PC-9 (cell line): Measurements from ENCODE around the gene RC3H1. TPM values are rescaled to one million over a fixed set of nuclear protein-coding genes. Genes with fewer than 3 reads are reported as not detected.

Experiments
- BruUV-seq: library from RNA; stranded (reverse); fragments of 400-500 nt; replicated peaks from 2 replicates; lab custom pipeline; 2021; lab: Mats Ljungman, UMichigan
- CTCF ChIA-PET: fragments of 300-600 bp; sonication (Branson Sonifier 250); formaldehyde crosslinking; loops from one replicate; lab custom pipeline; 2022; ENCODE audit warnings: antibody characterized with exemption; lab: Charles Lee
- POLR2A ChIA-PET: fragments of 300-600 bp; sonication (Branson Sonifier 250); formaldehyde crosslinking; loops from one replicate; lab custom pipeline; 2022; ENCODE audit warnings: antibody characterized with exemption; ENCODE audit not compliant: unreplicated experiment; lab: Charles Lee
- DNase-seq, 2 experiments: peaks; one replicate each; pipeline versions ENCODE4 v3.0.0 to v3.0.0-alpha.2; 2015 to 2022; ENCODE audit warnings: mixed read lengths in 1 of 2
- H2AFZ ChIP-seq: fragments of 200-600 bp; sonication (generic); 2 replicates; pipeline ENCODE4 v1.8.1; 2017; ENCODE audit warnings: antibody characterized with exemption
- H3F3A ChIP-seq: fragments of 200-600 bp; sonication (generic); 2 replicates; pipeline ENCODE4 v1.8.1; 2017; ENCODE audit warnings: antibody characterized with exemption, mild to moderate bottlenecking, low read depth; ENCODE audit not compliant: insufficient read depth
- H3K27ac ChIP-seq: fragments of 200-600 bp; sonication (generic); 2 replicates; pipeline ENCODE4 v1.6.1; 2016; ENCODE audit warnings: mixed run types
- H3K27me3 ChIP-seq: fragments of 200-600 bp; sonication (generic); 2 replicates; pipeline ENCODE4 v1.6.1; 2016; ENCODE audit warnings: low read depth, mixed run types; ENCODE audit not compliant: insufficient read depth
- H3K36me3 ChIP-seq: fragments of 200-600 bp; sonication (generic); 2 replicates; pipeline ENCODE4 v1.6.1; 2016; ENCODE audit warnings: low read depth, mixed run types
- H3K4me1 ChIP-seq: fragments of 200-600 bp; sonication (generic); replicated peaks from 2 replicates; pipeline ENCODE4 v1.6.1; 2016; ENCODE audit warnings: mixed run types; ENCODE audit not compliant: insufficient read depth
- H3K4me2 ChIP-seq: fragments of 200-600 bp; sonication (generic); 2 replicates; pipeline ENCODE4 v1.6.1; 2017; ENCODE audit warnings: mixed run types
- H3K4me3 ChIP-seq: fragments of 200-600 bp; sonication (generic); 2 replicates; pipeline ENCODE4 v1.6.1; 2016; ENCODE audit warnings: mixed run types
- H3K79me2 ChIP-seq: fragments of 200-600 bp; sonication (generic); 2 replicates; pipeline ENCODE4 v1.6.1; 2017; ENCODE audit warnings: low read depth, mixed run types
- H3K9me2 ChIP-seq: fragments of 200-600 bp; sonication (generic); 2 replicates; pipeline ENCODE4 v1.8.1; 2017; ENCODE audit warnings: mild to moderate bottlenecking; ENCODE audit not compliant: insufficient read depth
- H3K9me3 ChIP-seq: fragments of 200-600 bp; sonication (generic); 2 replicates; pipeline ENCODE4 v1.8.1; 2016; ENCODE audit warnings: low read depth; ENCODE audit not compliant: insufficient read depth
- H4K20me1 ChIP-seq: fragments of 200-600 bp; sonication (generic); 2 replicates; pipeline ENCODE4 v1.8.1; 2017; ENCODE audit not compliant: insufficient read depth
- CTCF ChIP-seq: fragments of 200-600 bp; sonication (generic); conservative IDR thresholded peaks from 2 replicates; pipeline ENCODE4 v1.6.1; 2017; ENCODE audit warnings: mixed run types, antibody characterized with exemption, mild to moderate bottlenecking, moderate library complexity
- EZH2 ChIP-seq: fragments of 200-600 bp; sonication (generic); IDR thresholded peaks from 2 replicates; pipeline ENCODE4 v1.8.0; 2017; ENCODE audit warnings: antibody characterized with exemption, low read depth
- intact Hi-C: fragments of 100-400 bp; cut with micrococcal nuclease; formaldehyde crosslinking; loops from one replicate; pipeline ENCODE4 v1.10.0; 2022; ENCODE audit not compliant: unreplicated experiment
- total RNA-seq: library from RNA; stranded (reverse); gene quantifications from 2 replicates; pipeline ENCODE4 v1.2.3, GENCODE V29; 2021

RC3H1 gene
- total RNA-seq, 1 experiment from 2014 or later: 29.5 TPM

GRCh38 chr1:173889885-173890284, 132.3 kb downstream of the RC3H1 start:
- Histone ChIP-seq H2AFZ (no peak overlapping the region), H3F3A (no peaks in the 10 kb centered on the region), H3K9me3 (no peaks in the 10 kb centered on the region), H3K9me2 (no peaks in the 10 kb centered on the region), H3K27me3 (no peaks in the 10 kb centered on the region), H3K4me3 (no peak overlapping the region), H4K20me1 (no peaks in the 10 kb centered on the region), H3K4me2 (no peak overlapping the region), H3K79me2 (no peaks in the 10 kb centered on the region), H3K4me1 (no peaks in the 10 kb centered on the region), H3K27ac (no peak overlapping the region), H3K36me3 (0 out of 2 replicates have a peak, but pooled peaks cover 4% of the 10 kb centered on the region)
- TF ChIP-seq CTCF (no peak), EZH2 (no peak)
- ChIA-PET CTCF (no interaction called here), POLR2A (interaction anchor here (0.7 kb wide), 1 partner anchor 21 kb away, joined by 4 read pairs; no protein-coding TSS in a partner anchor)
- DNase-seq: no peak
- no TSS peak for BruUV-seq
- intact Hi-C loops: no loop called here

GRCh38 chr1:173888749-173889148, 133.4 kb downstream of the RC3H1 start:
- Histone ChIP-seq H3K27ac (no peak overlapping the region), H3K36me3 (0 out of 2 replicates have a peak, but pooled peaks cover 4% of the 10 kb centered on the region), H3K4me1 (no peaks in the 10 kb centered on the region), H3K4me3 (no peak overlapping the region), H3F3A (no peaks in the 10 kb centered on the region), H3K4me2 (no peak overlapping the region), H3K9me2 (no peaks in the 10 kb centered on the region), H4K20me1 (no peaks in the 10 kb centered on the region), H3K9me3 (no peaks in the 10 kb centered on the region), H2AFZ (no peak overlapping the region), H3K27me3 (no peaks in the 10 kb centered on the region), H3K79me2 (no peaks in the 10 kb centered on the region)
- intact Hi-C loops: no loop called here
- TF ChIP-seq CTCF (no peak), EZH2 (no peak)
- CTCF ChIA-PET: no interaction called here
- no TSS peak for BruUV-seq
- POLR2A ChIA-PET: interaction anchor here (0.6 kb wide), 1 partner anchor 20 kb away, joined by 3 read pairs; no protein-coding TSS in a partner anchor
- DNase-seq: no peak

GRCh38 chr1:173887627-173888026, 134.5 kb downstream of the RC3H1 start:
- Histone ChIP-seq H3K9me2 (no peaks in the 10 kb centered on the region), H3K4me1 (no peaks in the 10 kb centered on the region), H3K27ac (no peak overlapping the region), H2AFZ (no peak overlapping the region), H3K9me3 (no peaks in the 10 kb centered on the region), H3K4me2 (no peak overlapping the region), H3K79me2 (no peaks in the 10 kb centered on the region), H3K4me3 (no peak overlapping the region), H3K36me3 (0 out of 2 replicates have a peak, but pooled peaks cover 4% of the 10 kb centered on the region), H3K27me3 (no peaks in the 10 kb centered on the region), H3F3A (no peaks in the 10 kb centered on the region), H4K20me1 (no peaks in the 10 kb centered on the region)
- CTCF ChIA-PET: no interaction called here
- POLR2A ChIA-PET: no interaction called here
- intact Hi-C loops: no loop called here
- DNase-seq: no peak
- BruUV-seq: no TSS peak
- TF ChIP-seq CTCF (no peak), EZH2 (no peak)
